Left kidney (tissue), 2 donors: Measurements from ENCODE around the gene PRODH2. TPM values are rescaled to one million over a fixed set of nuclear protein-coding genes. Genes with fewer than 3 reads are reported as not detected.

Experiments used
- DNase-seq: peaks from one replicate; pipeline ENCODE4 v3.0.0-alpha.2; 2013
- polyA plus RNA-seq: library from polyadenylated mRNA; unstranded; fragments of 120-200 nt; gene quantifications from one replicate; pipeline ENCODE4 v1.2.1, GENCODE V29; 2013; ENCODE audit not compliant: insufficient read length

PRODH2 gene
- polyA plus RNA-seq, 1 donor, result 39.3 TPM

DNA sequence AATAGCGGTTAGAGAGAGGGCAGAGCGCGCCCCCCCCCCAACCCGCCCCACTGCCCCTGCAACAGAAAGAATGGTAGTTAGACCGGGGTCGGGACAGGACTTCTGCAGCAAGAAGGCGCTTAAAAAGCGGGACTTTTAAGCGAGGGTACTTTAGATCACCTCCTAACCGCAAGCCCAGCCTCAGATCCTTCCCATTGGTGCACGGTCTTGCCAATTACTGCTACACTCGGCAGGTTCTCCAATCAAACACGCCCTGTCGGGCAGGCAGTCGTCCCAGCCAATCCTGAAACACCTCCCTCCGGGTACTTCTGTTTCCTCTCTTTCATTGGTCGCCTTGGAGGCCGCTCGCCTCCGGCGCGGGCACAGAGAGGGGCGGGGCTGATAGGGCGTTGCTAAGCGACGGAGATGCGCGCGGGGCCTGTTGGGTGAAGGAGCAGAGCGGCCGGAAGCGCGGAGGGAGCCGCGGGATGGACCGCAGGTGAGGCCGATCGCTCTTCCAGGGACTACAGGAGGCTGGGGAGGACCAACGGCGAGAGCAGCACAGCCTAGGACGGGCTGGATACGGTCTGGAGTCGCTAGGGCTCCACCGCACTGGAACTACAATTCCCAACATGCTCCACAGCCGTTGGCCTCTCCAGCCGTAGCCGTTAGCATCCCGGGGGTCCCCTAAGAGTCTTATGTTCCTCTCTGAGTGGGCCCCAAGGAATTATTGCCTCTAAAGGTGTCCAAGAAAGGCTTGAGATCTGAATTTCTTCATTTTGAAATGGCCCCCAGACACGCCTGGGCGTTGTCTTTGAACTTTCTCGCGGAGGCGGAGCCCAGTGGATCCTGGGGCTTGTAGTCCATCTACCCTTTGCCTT lies 54.7 kb downstream of the PRODH2 start, which contains the start of gene PROSER3:
Gene PROSER3 (plus strand): TSS at position 428 of the 860 bp plus-strand sequence. CDS start 40 bp downstream, at position 468.
- DNase-seq, result peak; percentile 99

DNA sequence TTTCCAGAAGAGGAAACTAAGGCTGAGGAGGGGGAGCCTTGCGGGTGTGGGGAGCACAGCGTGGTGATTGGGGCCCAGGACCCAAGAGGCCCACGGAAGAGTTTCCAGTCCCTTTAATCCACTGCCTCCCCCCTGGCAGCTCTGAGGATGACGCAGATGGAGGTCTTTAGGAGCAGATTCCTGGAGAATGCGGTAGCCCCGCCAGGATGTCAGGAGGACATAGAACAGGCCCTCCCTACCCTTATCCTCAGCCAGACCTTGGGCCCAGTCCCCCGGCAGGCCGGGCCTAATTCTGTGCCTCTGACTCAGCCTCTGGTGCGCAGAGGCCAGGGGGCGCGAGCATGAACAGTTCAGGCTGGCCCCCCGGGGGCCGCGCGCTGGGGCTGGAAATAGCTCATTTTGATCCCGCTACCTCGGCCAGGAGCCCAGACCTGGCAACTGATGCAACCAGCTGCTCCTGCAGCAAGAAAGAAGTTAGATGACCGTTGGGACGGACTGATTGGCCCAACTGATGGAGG lies 55.4 kb downstream of the PRODH2 start:
- peak; percentile 52 for DNase-seq

DNA sequence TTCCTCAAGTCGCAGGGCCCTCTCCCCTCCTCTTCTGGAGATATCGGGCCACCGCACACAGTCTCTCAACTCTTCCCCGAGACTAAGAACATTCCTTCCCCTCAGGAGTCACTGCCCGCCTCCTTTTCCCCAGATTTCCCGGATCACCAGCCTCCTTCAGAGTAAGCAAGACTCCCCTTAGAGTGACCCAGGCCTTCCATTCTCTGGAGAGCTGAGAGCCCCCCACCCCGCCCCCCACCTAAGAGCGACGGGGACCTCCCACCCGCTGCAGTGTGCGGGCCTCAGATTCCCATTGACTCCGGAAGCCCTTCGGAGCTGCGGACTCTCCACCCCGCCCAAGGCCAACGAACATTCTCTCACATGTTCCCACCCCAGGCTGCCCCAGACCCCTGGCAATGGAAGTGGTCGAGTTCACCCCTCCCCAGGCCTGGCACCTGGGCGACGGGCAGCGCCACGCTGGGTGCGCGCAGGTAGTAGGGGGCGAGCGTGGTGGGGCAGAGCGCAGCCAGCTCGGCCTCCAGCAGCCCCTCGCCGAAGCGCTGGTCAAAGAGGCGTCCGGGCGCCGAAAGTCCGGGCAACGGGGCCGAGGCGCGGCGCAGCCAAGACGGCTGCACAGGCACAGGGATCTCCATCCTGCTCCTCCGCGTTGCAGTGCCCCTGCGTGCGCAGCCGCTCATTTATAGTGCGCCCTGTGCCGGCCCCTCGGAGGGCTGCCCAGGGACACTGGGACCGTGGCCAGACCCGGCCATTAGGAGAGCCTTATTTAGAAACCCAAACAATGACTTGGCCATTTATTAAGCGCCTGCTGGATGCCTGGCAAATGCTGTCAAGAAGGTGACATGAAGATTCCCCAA lies 56.0 kb downstream of the PRODH2 start, which contains the start of gene HSPB6:
Gene HSPB6 (minus strand): TSS at position 653 of the 854 bp plus-strand sequence. CDS start 21 bp downstream, at position 632.
- peak; percentile 31 for DNase-seq

- DNase-seq, result no peak
Observed at GRCh38 chr19:35755550-35756376, 56.9 kb downstream of the PRODH2 start.

DNA sequence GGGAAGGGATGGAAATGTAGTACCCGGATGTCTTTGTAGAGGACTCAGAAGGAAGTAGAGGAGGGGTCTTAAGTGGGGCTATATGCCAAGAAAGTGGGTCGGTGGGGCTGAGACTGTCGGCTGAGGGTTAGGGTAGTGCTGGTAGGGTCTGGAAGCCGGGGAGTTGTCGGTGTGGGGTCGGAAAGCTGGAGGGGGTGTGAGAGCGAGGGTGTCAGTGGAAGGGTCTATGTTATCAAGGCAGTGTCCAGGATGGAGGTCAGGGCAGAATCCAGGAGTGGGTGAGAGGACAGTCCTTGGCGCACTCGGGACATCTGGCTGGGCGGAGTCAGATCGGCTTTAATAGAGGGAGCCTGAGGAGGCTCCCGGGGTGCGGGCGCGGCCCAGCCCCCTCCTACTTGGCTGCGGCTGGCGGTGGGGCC lies 57.5 kb downstream of the PRODH2 start:
- DNase-seq, result no peak

GRCh38 chr19:35754370-35755130 lies 58.1 kb downstream of the PRODH2 start:
- no peak for DNase-seq

- DNase-seq, result no peak
Observed at GRCh38 chr19:35753634-35754369, 58.8 kb downstream of the PRODH2 start.

DNA sequence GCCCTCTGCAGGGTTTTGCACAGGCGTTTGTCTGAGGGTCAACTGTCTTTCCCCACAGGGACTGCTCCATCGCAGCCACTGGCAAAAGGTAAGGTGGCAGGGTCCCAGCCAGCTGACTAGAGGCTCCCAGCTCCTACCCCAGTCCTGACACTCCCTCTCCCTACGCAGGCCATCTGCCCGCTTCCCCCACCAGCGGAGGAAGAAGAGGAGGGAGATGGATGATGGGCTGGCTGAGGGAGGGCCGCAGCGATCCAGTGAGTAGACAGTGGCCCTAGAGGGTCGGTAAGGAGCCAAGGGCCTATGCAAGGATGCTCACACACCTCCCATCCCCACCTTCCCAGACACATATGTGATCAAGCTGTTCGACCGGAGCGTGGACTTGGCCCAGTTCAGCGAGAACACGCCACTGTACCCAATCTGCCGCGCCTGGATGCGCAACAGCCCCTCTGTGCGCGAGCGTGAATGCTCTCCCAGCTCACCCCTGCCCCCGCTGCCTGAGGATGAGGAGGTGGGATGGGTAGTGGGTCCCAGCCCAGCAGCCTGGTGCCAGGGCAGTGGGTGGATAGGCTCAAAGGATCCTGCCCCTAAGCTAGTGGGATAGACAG lies 59.8 kb downstream of the PRODH2 start:
- DNase-seq, result no peak

- DNase-seq, result no peak
Observed at GRCh38 chr19:35751839-35752745, 60.6 kb downstream of the PRODH2 start.

DNA sequence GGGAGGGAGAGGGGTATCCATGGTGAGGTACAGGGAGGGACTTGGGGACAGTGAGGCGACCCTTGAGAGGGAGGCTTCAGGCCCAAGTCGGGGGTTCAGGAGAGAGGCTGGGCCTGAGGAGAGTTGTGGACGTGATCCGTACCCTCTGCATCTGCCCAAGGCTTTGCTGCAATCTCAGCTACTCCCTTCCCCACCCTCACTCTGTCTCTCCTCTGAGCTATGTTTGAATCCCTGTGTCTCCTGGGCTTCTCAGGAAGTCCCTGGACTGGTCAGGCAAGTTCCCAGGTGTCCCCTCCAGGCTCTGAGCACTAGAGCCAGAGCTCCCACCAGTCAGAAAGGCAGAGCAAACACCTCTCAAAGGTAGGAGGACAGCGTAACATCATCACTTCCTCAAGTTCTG lies 62.5 kb downstream of the PRODH2 start:
- DNase-seq, result no peak

Other genes with a start within 250 kb of the PRODH2 start
- not detected for gene ATP4A, start 249.2 kb downstream of the PRODH2 start, polyA plus RNA-seq
- not detected for gene PMIS2, start 226.7 kb downstream of the PRODH2 start, polyA plus RNA-seq
- 30.1 TPM for gene HAUS5, start 200.1 kb downstream of the PRODH2 start, polyA plus RNA-seq
- gene RBM42, start 183.8 kb downstream of the PRODH2 start, polyA plus RNA-seq, result 50.8 TPM
- gene ETV2, start 171.1 kb downstream of the PRODH2 start, polyA plus RNA-seq, result 0.60 TPM
- 300 TPM for gene COX6B1, start 164.5 kb downstream of the PRODH2 start, polyA plus RNA-seq
- gene UPK1A, start 146.3 kb downstream of the PRODH2 start, polyA plus RNA-seq, result 13.1 TPM
- 0.32 TPM for gene ZBTB32, start 108.3 kb downstream of the PRODH2 start, polyA plus RNA-seq
- gene KMT2B, start 94.8 kb downstream of the PRODH2 start, polyA plus RNA-seq, result 34.5 TPM
- 4.9 TPM for gene IGFLR1, start 70.4 kb downstream of the PRODH2 start, polyA plus RNA-seq
- gene U2AF1L4, start 67.4 kb downstream of the PRODH2 start, polyA plus RNA-seq, result 19.0 TPM
- 54.4 TPM for gene PSENEN, start 67.2 kb downstream of the PRODH2 start, polyA plus RNA-seq
- 8.8 TPM for gene LIN37, start 64.3 kb downstream of the PRODH2 start, polyA plus RNA-seq
- 19.7 TPM for gene HSPB6, start 55.8 kb downstream of the PRODH2 start, polyA plus RNA-seq
- 26.5 TPM for gene PROSER3, start 54.7 kb downstream of the PRODH2 start, polyA plus RNA-seq
- gene ARHGAP33, start 37.3 kb downstream of the PRODH2 start, polyA plus RNA-seq, result 27.3 TPM
- gene NPHS1, start 39.7 kb upstream of the PRODH2 start, polyA plus RNA-seq, result 123 TPM
- 9.0 TPM for gene KIRREL2, start 44.1 kb upstream of the PRODH2 start, polyA plus RNA-seq
- gene APLP1, start 55.7 kb upstream of the PRODH2 start, polyA plus RNA-seq, result 25.0 TPM
- gene NFKBID, start 87.7 kb upstream of the PRODH2 start, polyA plus RNA-seq, result 4.4 TPM
- gene HCST, start 89.7 kb upstream of the PRODH2 start, polyA plus RNA-seq, result 1.1 TPM
- 7.4 TPM for gene TYROBP, start 95.5 kb upstream of the PRODH2 start, polyA plus RNA-seq
- 10.2 TPM for gene LRFN3, start 123.5 kb upstream of the PRODH2 start, polyA plus RNA-seq
- 9.4 TPM for gene SDHAF1, start 182.3 kb upstream of the PRODH2 start, polyA plus RNA-seq
- 14.0 TPM for gene SYNE4, start 196.0 kb upstream of the PRODH2 start, polyA plus RNA-seq
- gene ALKBH6, start 201.4 kb upstream of the PRODH2 start, polyA plus RNA-seq, result 15.3 TPM
- gene CLIP3, start 220.0 kb upstream of the PRODH2 start, polyA plus RNA-seq, result 55.9 TPM
- 9.2 TPM for gene THAP8, start 241.4 kb upstream of the PRODH2 start, polyA plus RNA-seq
- 7.8 TPM for gene WDR62, start 242.1 kb upstream of the PRODH2 start, polyA plus RNA-seq